GM20000 (cell line): Measurements from ENCODE around the gene RHOD.

Source experiments
- DNase-seq: peaks from one replicate; pipeline ENCODE4 v3.0.0; 2012; ENCODE audit warnings: low spot score
- TF ChIP-seq, protein P1 (sequence below): IDR thresholded peaks from 2 replicates; pipeline ENCODE4 v1.5.1; 2012; ENCODE audit warnings: mild to moderate bottlenecking, control low read depth; ENCODE audit errors: extremely low read depth, missing control alignments

RHOD gene

GRCh38 chr11:67045314-67045713 is 11.3 kb upstream of the RHOD start:
- TF ChIP-seq, protein P1, sequence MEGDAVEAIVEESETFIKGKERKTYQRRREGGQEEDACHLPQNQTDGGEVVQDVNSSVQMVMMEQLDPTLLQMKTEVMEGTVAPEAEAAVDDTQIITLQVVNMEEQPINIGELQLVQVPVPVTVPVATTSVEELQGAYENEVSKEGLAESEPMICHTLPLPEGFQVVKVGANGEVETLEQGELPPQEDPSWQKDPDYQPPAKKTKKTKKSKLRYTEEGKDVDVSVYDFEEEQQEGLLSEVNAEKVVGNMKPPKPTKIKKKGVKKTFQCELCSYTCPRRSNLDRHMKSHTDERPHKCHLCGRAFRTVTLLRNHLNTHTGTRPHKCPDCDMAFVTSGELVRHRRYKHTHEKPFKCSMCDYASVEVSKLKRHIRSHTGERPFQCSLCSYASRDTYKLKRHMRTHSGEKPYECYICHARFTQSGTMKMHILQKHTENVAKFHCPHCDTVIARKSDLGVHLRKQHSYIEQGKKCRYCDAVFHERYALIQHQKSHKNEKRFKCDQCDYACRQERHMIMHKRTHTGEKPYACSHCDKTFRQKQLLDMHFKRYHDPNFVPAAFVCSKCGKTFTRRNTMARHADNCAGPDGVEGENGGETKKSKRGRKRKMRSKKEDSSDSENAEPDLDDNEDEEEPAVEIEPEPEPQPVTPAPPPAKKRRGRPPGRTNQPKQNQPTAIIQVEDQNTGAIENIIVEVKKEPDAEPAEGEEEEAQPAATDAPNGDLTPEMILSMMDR: no peak
- DNase-seq: no peak

DNA sequence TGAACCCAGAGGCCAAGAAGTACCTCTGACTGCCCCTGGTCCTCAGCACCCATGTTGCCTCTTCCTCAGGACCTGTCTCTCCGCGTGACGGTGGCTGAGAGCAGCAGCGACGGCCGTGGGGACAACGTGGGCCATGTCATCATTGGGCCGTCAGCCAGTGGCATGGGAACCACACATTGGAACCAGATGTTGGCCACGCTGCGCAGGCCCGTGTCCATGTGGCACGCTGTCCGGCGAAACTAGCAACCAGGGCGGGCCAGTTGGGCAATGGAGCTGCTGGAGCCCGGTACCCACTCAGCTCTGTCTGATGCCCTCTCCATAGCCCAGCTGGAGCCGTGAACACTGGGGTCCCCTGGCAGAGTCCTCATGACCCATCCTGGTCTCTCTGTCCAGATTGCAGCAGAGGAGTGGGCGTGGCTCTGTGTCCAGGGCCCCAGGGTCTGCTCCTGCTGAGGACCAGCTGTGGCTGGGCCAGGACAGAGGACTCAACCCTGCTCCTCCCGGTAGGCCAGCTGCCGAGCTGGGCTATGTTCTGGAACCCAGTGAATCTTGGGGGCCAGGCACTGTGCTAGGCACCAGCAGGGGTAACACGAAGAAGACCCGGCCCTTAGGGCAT is 8.0 kb upstream of the RHOD start:
- DNase-seq: no peak
- TF ChIP-seq, protein P1: no peak

DNA sequence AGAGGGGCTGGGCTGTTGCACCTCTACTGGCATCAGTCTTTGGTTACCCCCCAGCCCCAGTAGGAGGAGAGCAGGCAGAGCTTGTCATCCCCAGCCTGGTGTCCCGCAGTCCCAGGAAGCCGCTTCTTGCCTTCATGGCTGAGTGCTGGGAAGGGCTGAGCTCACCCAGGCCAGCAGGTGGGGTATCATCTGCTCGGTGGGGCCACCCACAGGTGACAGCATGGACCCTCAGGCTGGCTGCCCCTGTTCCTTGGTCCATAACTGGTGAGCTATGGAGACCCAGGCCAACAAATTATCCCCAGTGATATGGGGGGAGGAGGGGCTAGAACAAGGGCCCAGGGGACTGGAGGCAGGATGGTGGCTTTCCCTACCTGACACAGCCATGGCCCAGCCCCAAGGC is 6.5 kb upstream of the RHOD start:
- TF ChIP-seq, protein P1: no peak
- DNase-seq: no peak

DNA sequence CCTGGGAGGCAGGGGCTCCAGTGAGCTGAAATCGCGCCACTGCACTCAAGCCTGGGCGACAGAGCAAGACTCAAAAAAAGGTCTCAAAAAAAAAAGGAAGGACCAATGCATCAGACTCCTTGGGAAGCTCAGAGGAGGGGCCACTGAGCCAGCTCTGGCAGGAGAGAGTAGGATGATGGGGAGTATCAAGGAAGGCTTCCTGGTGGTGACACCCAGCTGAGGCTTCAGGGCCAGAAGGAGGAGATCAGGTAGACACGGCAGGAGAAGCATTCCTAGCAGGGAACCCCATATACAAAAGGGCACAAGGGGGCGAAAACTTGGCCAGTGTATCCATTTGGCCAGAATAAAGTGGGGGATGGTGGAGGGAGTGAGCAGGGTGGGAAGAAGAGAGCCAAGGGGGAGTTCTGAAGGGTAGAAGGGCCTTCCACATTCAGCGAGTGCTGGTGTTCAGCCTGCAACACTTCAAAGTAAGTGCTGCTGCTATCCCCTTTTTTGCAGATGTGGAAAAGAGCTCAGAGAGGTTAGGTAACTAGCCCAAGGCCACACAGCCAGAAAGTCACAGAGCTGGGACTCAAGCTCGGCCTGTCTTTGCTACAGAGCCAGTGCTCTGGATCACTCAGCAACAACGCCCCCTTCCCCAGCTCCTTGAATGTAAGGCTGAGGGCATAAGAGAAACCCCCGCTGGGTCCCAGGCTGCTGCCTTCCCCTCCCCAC is 5.3 kb upstream of the RHOD start:
- no peak for DNase-seq
- TF ChIP-seq, protein P1: no peak

DNA sequence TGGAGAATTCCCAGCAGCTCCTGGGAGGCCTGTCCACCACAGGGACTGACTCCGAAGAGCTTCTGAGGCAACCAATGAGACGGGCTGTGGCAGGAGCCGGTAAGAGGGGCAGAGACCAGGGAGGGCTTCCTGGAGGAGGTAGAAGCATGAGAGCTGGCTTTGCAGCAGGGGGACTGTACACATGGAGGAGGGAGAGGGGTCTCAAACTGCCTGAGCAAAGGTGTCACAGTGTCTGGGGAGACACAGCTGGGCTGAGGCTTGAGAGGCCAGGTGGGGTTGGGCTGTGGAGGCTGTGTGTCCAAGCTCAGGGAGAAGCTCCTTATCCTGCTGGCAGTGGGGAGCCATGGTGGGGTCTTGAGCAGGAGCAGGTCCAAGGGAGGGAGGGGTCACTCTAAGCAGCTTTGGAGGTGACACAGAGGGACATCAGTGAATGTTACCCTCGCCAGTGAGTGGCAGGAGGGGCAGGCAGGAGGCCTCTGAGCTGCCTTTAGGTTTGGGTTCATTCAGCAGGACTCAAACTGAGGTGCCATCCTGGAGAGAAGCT is 4.6 kb upstream of the RHOD start:
- TF ChIP-seq, protein P1: no peak

GRCh38 chr11:67052891-67053290 is 3.8 kb upstream of the RHOD start:
- no peak for DNase-seq
- TF ChIP-seq, protein P1: no peak

More for the DNA sequence above, 4.6 kb upstream of the RHOD start:
- DNase-seq: no peak

DNA sequence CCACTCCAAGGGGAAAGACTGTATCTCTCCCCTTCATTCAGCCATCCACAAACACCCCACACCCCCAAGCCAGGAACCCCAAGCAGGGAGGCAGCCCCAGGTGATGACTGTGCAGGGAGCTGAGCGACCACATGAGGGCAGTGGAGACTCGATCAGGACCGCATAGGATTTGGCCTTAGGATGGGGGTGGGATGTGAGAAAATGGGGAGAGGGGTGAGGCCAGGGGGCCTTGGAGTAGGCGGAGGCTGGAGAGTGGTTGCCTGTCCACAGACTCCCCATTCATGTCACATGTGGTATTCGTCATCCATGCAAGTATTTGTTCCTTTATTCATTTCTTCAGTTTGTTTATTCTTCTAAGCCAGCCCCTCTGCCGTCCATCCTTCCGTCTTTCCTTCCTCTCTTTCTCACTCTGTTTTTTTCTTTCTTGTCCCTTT is 2.7 kb upstream of the RHOD start:
- TF ChIP-seq, protein P1: peak; percentile 75

More for the DNA sequence above, 2.7 kb upstream of the RHOD start:
- DNase-seq: peak; percentile 86
